ENCODE data around the gene SZT2. TPM values are rescaled to one million over a fixed set of nuclear protein-coding genes. Genes with fewer than 3 reads are reported as not detected.
"Not testable (repeated sequence)": the region's sequence is repeated elsewhere in the genome, so short reads cannot be mapped to it uniquely, and the experiment has no call there.

Gene SZT2
- polyA plus RNA-seq, 1 donor: 26.3 TPM

DNA sequence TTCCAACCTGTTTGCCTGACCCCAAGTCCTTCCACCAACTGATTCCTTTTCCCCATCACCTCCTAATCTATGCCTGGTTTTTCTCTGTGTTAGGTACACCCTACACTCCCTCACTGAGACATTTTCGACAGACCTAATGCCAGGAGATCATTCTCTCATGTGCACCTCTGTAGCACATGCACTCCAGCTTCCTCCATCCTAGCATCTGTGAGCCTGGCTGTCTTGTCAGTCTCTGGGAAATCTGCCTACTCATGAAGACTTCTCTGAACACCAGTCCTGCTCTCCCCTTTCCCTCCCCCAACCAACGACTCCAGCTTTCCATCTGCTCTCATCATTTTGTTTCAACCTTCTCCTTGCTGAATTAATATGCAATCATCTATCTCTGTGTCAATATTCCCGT is 1.1 kb upstream of the SZT2 start:
- Histone ChIP-seq H3K9me3 (ENCODE audit: control insufficient read depth, low read depth, low read length) (no peaks in the 10 kb centered on the region), H3K4me3 (ENCODE audit: low read length) (peak overlapping the region; percentile 72), H3K27me3 (ENCODE audit: control insufficient read depth, insufficient read depth, low read length) (no peaks in the 10 kb centered on the region), H3K4me1 (ENCODE audit: control insufficient read depth, insufficient read depth, low read length) (peaks cover 3% of the 10 kb centered on the region), H3K36me3 (ENCODE audit: control insufficient read depth, insufficient read depth, low read length) (peaks cover 43% of the 10 kb centered on the region), H3K27ac (ENCODE audit: low read length) (no peak overlapping the region)
- 19% methylated on average over 2 of the region's 3 CpGs for WGBS (ENCODE audit: insufficient coverage, low lambda C conversion rate)
- DNase-seq: no peak

DNA sequence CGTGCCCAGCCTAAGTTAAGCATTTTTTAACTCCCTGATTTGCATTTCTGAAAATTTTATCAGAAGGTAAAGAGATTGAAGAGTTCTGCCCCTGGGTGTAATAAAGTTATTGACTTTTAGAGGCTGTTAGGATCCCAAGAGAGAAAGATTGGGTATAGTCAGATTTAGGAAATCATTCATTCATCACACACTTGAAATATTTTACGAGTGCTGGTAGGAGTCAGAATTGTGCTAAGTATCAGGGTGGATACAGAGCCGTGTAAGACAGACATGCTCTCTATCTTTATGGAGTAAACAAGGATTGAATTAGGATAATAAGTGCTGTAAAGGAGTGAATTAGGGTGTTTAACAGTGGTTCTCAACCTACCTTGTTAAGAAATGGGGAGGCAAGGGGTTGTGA is 3.0 kb downstream of the SZT2 start:
- no peak for DNase-seq
- H3K36me3 ChIP-seq (ENCODE audit: control insufficient read depth, insufficient read depth, low read length): peaks cover 10% of the 10 kb centered on the region
- H3K9me3 ChIP-seq (ENCODE audit: control insufficient read depth, low read depth, low read length): no peaks in the 10 kb centered on the region
- no peak overlapping the region for H3K27ac ChIP-seq (ENCODE audit: low read length)
- WGBS (ENCODE audit: insufficient coverage, low lambda C conversion rate): 60% methylated on average over 1 of the region's 3 CpGs
- peaks cover 3% of the 10 kb centered on the region for H3K4me1 ChIP-seq (ENCODE audit: control insufficient read depth, insufficient read depth, low read length)
- H3K4me3 ChIP-seq (ENCODE audit: low read length): no peak overlapping the region
- no peaks in the 10 kb centered on the region for H3K27me3 ChIP-seq (ENCODE audit: control insufficient read depth, insufficient read depth, low read length)

DNA sequence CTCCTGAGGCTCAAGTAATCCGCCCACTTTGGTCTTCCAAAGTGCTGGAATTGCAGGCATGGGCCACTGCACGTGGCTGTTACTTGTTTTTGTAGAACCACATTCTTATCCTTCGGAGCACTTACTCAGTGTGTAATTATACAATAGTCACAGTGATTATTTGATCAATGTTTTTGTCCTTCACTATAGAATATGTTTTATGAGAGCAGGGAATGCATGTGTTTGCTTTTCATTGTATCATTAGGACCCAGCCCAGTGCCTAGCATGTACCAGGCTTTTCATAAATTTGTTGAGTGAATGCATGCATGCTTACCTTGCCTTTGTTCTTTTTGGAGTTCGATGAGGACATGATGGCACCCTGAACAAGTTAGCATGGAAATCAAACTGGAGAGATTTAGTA is 5.8 kb downstream of the SZT2 start:
- WGBS (ENCODE audit: insufficient coverage, low lambda C conversion rate): no CpG with 5 or more reads among the region's 4 CpGs

DNA sequence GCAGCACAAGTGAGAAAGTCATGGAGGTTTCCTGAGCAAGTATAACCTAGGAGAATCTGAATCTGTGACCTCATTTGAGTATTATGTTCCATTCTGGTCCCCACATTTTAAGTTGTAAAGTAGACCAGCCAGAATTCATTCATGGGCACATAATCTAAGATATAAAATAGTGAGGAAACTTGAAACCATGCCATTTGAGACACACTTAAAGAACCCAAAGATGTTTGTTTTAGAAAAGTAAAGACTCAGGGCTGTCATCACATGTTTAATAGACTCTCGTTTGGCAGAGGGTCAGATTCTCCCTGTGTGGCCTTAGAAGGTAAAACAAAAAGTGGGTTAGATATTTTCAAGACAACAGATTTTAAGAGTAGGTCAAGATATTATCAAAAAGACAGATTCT is 6.4 kb downstream of the SZT2 start:
- Histone ChIP-seq H3K4me3 (ENCODE audit: low read length) (no peak overlapping the region), H3K27ac (ENCODE audit: low read length) (no peak overlapping the region), H3K36me3 (ENCODE audit: control insufficient read depth, insufficient read depth, low read length) (peaks cover 8% of the 10 kb centered on the region), H3K27me3 (ENCODE audit: control insufficient read depth, insufficient read depth, low read length) (no peaks in the 10 kb centered on the region), H3K9me3 (ENCODE audit: control insufficient read depth, low read depth, low read length) (no peaks in the 10 kb centered on the region), H3K4me1 (ENCODE audit: control insufficient read depth, insufficient read depth, low read length) (no peaks in the 10 kb centered on the region)
- no CpG with 5 or more reads among the region's 1 CpG for WGBS (ENCODE audit: insufficient coverage, low lambda C conversion rate)
- DNase-seq: no peak

More for the DNA sequence above, 5.8 kb downstream of the SZT2 start:
- Histone ChIP-seq H3K36me3 (ENCODE audit: control insufficient read depth, insufficient read depth, low read length) (peaks cover 8% of the 10 kb centered on the region), H3K27ac (ENCODE audit: low read length) (no peak overlapping the region), H3K9me3 (ENCODE audit: control insufficient read depth, low read depth, low read length) (no peaks in the 10 kb centered on the region), H3K4me1 (ENCODE audit: control insufficient read depth, insufficient read depth, low read length) (no peaks in the 10 kb centered on the region), H3K27me3 (ENCODE audit: control insufficient read depth, insufficient read depth, low read length) (no peaks in the 10 kb centered on the region), H3K4me3 (ENCODE audit: low read length) (no peak overlapping the region)
- DNase-seq: no peak

DNA sequence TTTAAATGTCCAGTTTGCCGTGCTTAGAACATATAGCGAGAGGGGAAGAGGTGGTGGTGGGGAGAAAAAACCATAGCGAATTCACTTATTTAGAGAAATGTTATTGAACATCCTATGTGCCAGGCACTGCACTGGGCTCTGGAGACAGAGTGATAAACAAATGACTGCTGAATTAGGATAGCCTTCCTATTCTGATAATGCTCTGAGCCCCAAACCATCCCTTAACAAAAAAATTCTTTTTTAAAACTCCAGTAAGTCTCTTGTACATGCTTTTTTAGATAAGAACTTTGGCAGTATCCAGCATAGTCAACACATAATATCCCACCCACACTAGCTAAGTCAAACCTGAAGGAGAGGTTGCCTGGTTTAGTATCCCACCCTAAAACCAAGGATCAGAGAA is 8.5 kb downstream of the SZT2 start:
- no CpG with 5 or more reads among the region's 3 CpGs for WGBS (ENCODE audit: insufficient coverage, low lambda C conversion rate)
- no peak overlapping the region for H3K4me3 ChIP-seq (ENCODE audit: low read length)
- no peaks in the 10 kb centered on the region for H3K4me1 ChIP-seq (ENCODE audit: control insufficient read depth, insufficient read depth, low read length)
- no peak overlapping the region for H3K27ac ChIP-seq (ENCODE audit: low read length)
- no peaks in the 10 kb centered on the region for H3K9me3 ChIP-seq (ENCODE audit: control insufficient read depth, low read depth, low read length)
- no peak for DNase-seq
- peaks cover 10% of the 10 kb centered on the region for H3K36me3 ChIP-seq (ENCODE audit: control insufficient read depth, insufficient read depth, low read length)
- no peaks in the 10 kb centered on the region for H3K27me3 ChIP-seq (ENCODE audit: control insufficient read depth, insufficient read depth, low read length)

DNA sequence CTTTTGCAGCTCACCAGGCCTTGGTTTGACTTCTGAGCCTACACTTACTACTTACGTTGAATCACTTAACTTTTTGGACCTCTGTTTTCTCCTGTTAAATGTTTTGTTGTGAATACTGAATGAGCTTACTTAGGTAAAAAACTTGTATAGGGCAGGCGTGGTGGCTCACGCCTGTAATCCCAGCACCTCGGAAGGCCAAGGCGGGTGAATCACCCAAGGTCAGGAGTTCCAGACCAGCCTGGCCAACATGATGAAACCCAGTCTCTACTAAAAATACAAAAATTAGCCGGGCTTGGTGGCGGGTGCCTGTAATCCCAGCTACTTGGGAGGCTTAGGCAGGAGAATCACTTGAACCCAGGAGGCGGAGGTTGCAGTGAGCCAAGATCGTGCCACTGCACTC is 10.7 kb downstream of the SZT2 start:
- 100% methylated on average over 3 of the region's 9 CpGs for WGBS (ENCODE audit: insufficient coverage, low lambda C conversion rate)
- H3K27ac ChIP-seq (ENCODE audit: low read length); DNase-seq; H3K4me3 ChIP-seq (ENCODE audit: low read length); H3K4me1 ChIP-seq (ENCODE audit: control insufficient read depth, insufficient read depth, low read length); H3K9me3 ChIP-seq (ENCODE audit: control insufficient read depth, low read depth, low read length); H3K27me3 ChIP-seq (ENCODE audit: control insufficient read depth, insufficient read depth, low read length): not testable (repeated sequence)
- peaks cover 26% of the 10 kb centered on the region for H3K36me3 ChIP-seq (ENCODE audit: control insufficient read depth, insufficient read depth, low read length)

DNA sequence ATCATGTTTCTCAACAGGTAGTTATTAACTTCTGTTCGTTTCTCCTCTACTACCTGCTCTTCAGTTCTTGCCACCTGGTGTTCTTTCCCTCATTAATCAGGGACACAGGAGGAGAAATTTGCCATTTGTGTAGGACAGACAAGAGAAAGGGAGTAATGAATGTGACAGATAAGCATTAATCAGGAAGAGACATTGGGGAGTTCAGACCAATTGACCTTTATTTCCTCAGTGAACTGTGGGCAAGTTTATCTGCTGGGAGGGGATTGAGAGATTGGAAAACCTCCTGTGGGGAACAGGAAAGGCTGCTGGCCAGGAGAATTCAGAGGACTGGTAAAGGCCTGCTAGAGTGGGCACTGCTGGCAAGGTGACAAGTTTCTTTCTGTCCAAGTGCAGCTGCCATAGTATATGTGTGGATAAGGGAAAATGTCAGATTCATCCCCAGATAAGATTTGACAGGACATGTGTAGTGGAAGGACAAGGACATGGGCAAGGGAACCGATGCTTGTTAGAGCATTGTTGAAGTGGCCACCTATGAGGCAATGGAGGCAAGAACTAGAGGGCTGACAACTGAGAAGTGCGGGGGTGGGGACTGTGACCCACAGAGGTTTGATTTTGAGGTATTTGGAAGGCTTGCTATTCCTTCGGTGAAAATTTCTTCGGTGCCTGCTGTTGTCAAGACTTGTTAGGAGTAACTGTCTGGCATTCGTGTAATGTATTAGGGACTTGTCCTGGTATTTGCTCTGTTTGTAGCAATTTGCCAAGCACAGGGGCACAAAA is 12.6 kb downstream of the SZT2 start:
- 61% methylated on average over 2 of the region's 6 CpGs for WGBS (ENCODE audit: insufficient coverage, low lambda C conversion rate)

DNA sequence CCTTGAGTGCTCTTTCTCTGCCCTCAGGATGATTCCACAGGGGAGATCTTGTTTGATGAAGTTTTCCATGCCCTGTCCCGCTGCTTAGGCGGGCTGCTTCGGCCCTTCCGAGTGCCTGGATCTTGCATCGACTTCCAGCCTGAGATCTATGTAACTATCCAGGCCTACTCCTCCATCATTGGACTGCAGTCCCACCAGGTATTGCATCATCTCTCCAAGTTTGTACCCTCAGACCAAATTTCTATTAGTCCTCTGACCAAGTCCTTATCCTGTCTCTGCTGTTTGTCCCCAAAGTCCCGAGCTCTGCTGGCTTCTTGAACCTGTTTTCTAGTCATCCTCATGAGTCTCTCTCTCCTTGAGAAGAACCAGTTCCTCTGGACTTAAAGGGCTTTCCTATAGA is 14.7 kb downstream of the SZT2 start:
- Histone ChIP-seq H3K27me3 (ENCODE audit: control insufficient read depth, insufficient read depth, low read length) (no peaks in the 10 kb centered on the region), H3K36me3 (ENCODE audit: control insufficient read depth, insufficient read depth, low read length) (peaks cover 41% of the 10 kb centered on the region), H3K27ac (ENCODE audit: low read length) (no peak overlapping the region), H3K9me3 (ENCODE audit: control insufficient read depth, low read depth, low read length) (no peaks in the 10 kb centered on the region), H3K4me1 (ENCODE audit: control insufficient read depth, insufficient read depth, low read length) (peaks cover 6% of the 10 kb centered on the region), H3K4me3 (ENCODE audit: low read length) (no peak overlapping the region)
- WGBS (ENCODE audit: insufficient coverage, low lambda C conversion rate): no CpG with 5 or more reads among the region's 6 CpGs
- no peak for DNase-seq

More for the DNA sequence above, 12.6 kb downstream of the SZT2 start:
- no peak for DNase-seq
- Histone ChIP-seq H3K27ac (ENCODE audit: low read length) (no peak overlapping the region), H3K36me3 (ENCODE audit: control insufficient read depth, insufficient read depth, low read length) (peaks cover 28% of the 10 kb centered on the region), H3K9me3 (ENCODE audit: control insufficient read depth, low read depth, low read length) (no peaks in the 10 kb centered on the region), H3K4me3 (ENCODE audit: low read length) (no peak overlapping the region), H3K4me1 (ENCODE audit: control insufficient read depth, insufficient read depth, low read length) (peaks cover 6% of the 10 kb centered on the region), H3K27me3 (ENCODE audit: control insufficient read depth, insufficient read depth, low read length) (no peaks in the 10 kb centered on the region)

DNA sequence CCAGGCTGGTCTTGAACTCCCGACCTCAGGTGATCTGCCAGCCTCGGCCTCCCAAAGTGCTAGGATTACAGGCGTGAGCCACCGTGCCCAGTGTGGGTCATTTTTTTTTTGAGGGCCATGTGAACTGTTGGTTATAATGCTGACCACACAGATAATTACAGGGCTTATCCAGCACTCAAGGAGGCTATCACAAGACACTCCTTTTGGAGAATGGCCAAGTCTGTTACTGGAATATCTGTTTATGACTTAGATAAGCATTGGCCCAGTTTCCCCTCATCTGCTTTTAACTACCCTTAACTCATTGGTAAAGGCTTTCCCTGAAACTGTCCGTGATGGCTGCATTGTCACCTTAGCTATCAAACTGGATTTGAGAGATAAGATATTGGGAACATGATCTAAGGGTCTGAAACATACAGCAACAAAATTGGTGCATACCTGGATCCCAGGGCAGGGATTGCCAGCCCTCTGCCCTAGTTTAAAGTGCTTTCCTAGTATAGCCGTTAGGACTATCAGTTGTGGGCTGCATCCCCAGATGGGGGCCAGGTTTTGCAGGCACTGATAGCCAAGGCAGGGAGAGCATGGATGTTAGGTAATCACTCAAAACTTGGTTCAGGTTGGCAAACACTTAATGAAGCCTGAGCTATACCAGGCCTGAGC is 15.6 kb downstream of the SZT2 start:
- Histone ChIP-seq H3K27me3 (ENCODE audit: control insufficient read depth, insufficient read depth, low read length) (no peaks in the 10 kb centered on the region), H3K36me3 (ENCODE audit: control insufficient read depth, insufficient read depth, low read length) (peaks cover 41% of the 10 kb centered on the region), H3K4me1 (ENCODE audit: control insufficient read depth, insufficient read depth, low read length) (peaks cover 6% of the 10 kb centered on the region), H3K9me3 (ENCODE audit: control insufficient read depth, low read depth, low read length) (no peaks in the 10 kb centered on the region), H3K27ac (ENCODE audit: low read length) (peak overlapping the region; percentile 33), H3K4me3 (ENCODE audit: low read length) (no peak overlapping the region)
- WGBS (ENCODE audit: insufficient coverage, low lambda C conversion rate): no CpG with 5 or more reads among the region's 6 CpGs
- DNase-seq: peak; percentile 83 to 91

DNA sequence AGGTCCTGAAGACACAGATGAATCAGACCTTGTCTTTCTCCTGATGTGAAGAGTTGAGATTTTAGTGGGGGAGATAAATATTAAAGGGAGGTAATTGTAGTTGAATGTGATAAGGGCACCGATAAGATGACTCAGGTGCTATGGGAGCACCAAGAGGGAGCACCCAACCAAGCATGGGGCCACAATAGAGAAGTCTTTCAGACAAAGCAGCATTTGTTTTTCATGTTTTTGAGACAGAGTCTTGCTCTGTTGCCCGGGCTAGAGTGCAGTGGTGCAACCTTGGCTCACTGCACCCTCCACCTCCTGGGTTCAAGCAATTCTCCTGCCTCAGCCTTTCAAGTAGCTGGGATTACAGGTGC is 16.2 kb downstream of the SZT2 start:
- H3K27ac ChIP-seq (ENCODE audit: low read length): no peak overlapping the region
- no peaks in the 10 kb centered on the region for H3K27me3 ChIP-seq (ENCODE audit: control insufficient read depth, insufficient read depth, low read length)
- no peaks in the 10 kb centered on the region for H3K9me3 ChIP-seq (ENCODE audit: control insufficient read depth, low read depth, low read length)
- H3K4me3 ChIP-seq (ENCODE audit: low read length): no peak overlapping the region
- DNase-seq: no peak
- peaks cover 42% of the 10 kb centered on the region for H3K36me3 ChIP-seq (ENCODE audit: control insufficient read depth, insufficient read depth, low read length)
- peaks cover 6% of the 10 kb centered on the region for H3K4me1 ChIP-seq (ENCODE audit: control insufficient read depth, insufficient read depth, low read length)
- WGBS (ENCODE audit: insufficient coverage, low lambda C conversion rate): no CpG with 5 or more reads among the region's 2 CpGs

DNA sequence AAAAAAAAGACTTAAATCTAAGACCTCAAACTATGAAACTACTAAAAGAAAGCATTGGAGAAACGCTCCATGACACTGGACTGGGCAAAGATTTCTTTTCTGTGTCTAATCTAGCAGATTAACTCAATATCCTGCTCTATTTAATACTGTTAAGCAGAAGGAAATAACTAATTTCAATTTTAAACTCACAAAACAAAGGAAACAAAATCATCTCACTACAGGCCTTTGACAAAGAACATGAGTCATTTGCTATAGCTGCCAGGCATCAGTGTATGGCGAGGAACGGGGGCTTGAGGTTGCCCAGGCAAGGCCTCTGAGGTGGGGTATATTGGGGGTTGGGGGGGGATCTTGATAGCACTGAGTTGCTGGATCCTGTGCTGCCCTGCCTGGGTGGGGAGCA is 20.9 kb downstream of the SZT2 start:
- DNase-seq: no peak
- Histone ChIP-seq H3K9me3 (ENCODE audit: control insufficient read depth, low read depth, low read length) (no peaks in the 10 kb centered on the region), H3K27ac (ENCODE audit: low read length) (no peak overlapping the region), H3K4me3 (ENCODE audit: low read length) (no peak overlapping the region), H3K36me3 (ENCODE audit: control insufficient read depth, insufficient read depth, low read length) (peaks cover 33% of the 10 kb centered on the region), H3K4me1 (ENCODE audit: control insufficient read depth, insufficient read depth, low read length) (peaks cover 6% of the 10 kb centered on the region), H3K27me3 (ENCODE audit: control insufficient read depth, insufficient read depth, low read length) (no peaks in the 10 kb centered on the region)
- no CpG with 5 or more reads among the region's 3 CpGs for WGBS (ENCODE audit: insufficient coverage, low lambda C conversion rate)
